HepG2 (cell line): ENCODE results near the gene USP19. TPM values are rescaled to one million over a fixed set of nuclear protein-coding genes. Genes with fewer than 3 reads are reported as not detected.

Source experiments
- AGO1 ChIP-seq: fragments of 200-400 bp; formaldehyde crosslinking; IDR thresholded peaks from 2 replicates; pipeline ENCODE4 v1.6.1; 2017; ENCODE audit warnings: mild to moderate bottlenecking, low read depth, low read length, moderate library complexity; ENCODE audit not compliant: poor library complexity, severe bottlenecking
- JUN ChIP-seq: sonication (generic); formaldehyde crosslinking; IDR thresholded peaks from 2 replicates; pipeline ENCODE4 v1.4.0; 2020; ENCODE audit warnings: mild to moderate bottlenecking, missing genetic modification reagents
- MAZ ChIP-seq, 2 experiments: sonication (generic) in 1 of 2; formaldehyde crosslinking in 1 of 2; IDR thresholded peaks; 2 replicates each; pipeline versions ENCODE4 v1.5.0 to v1.6.1; 2012 to 2020; ENCODE audit warnings: low read depth in 2 of 2, mild to moderate bottlenecking in 2 of 2, borderline replicate concordance in 1 of 2, improper control_type of control experiment in 1 of 2, low read length in 1 of 2, missing genetic modification reagents in 1 of 2, moderate library complexity in 1 of 2
- MIER2 ChIP-seq: IDR thresholded peaks from 2 replicates; pipeline ENCODE4 v1.6.1; 2016; ENCODE audit warnings: missing biosample characterization, missing genetic modification reagents
- REPIN1 ChIP-seq: sonication (generic); formaldehyde crosslinking; IDR thresholded peaks from 2 replicates; pipeline ENCODE4 v1.8.0; 2022; ENCODE audit warnings: missing genetic modification reagents, low read depth, mild to moderate bottlenecking, borderline replicate concordance
- SNAI1 ChIP-seq: sonication (generic); formaldehyde crosslinking; IDR thresholded peaks from 2 replicates; pipeline ENCODE4 v1.5.0; 2020; ENCODE audit warnings: mild to moderate bottlenecking, missing genetic modification reagents, borderline replicate concordance
- THYN1 ChIP-seq: sonication (generic); formaldehyde crosslinking; IDR thresholded peaks from 2 replicates; pipeline ENCODE4 v1.8.1; 2023; ENCODE audit warnings: low read depth, mild to moderate bottlenecking, moderate library complexity, missing genetic modification reagents, borderline replicate concordance
- TMF1 ChIP-seq: sonication (generic); formaldehyde crosslinking; IDR thresholded peaks from 2 replicates; pipeline ENCODE4 v1.8.1; 2022; ENCODE audit warnings: low read depth, missing genetic modification reagents
- ZFP36 ChIP-seq: fragments of 150-350 bp; IDR thresholded peaks from 2 replicates; pipeline ENCODE4 v1.6.1; 2018; ENCODE audit warnings: borderline replicate concordance, low read length, low read depth; ENCODE audit not compliant: partially characterized antibody
- ZFX ChIP-seq: sonication (generic); formaldehyde crosslinking; IDR thresholded peaks from 2 replicates; pipeline ENCODE4 v1.4.0; 2020; ENCODE audit warnings: mild to moderate bottlenecking, low read depth, missing genetic modification reagents, moderate library complexity
- ZNF296 ChIP-seq: sonication (generic); formaldehyde crosslinking; conservative IDR thresholded peaks from 2 replicates; pipeline ENCODE4 v1.5.0; 2020; ENCODE audit warnings: mild to moderate bottlenecking, missing genetic modification reagents
- ZNF343 ChIP-seq: sonication (generic); formaldehyde crosslinking; IDR thresholded peaks from 2 replicates; pipeline ENCODE4 v1.4.0; 2020; ENCODE audit warnings: mild to moderate bottlenecking, missing genetic modification reagents
- ZNF562 ChIP-seq: sonication (generic); formaldehyde crosslinking; IDR thresholded peaks from 2 replicates; pipeline ENCODE4 v1.8.0; 2022; ENCODE audit warnings: missing genetic modification reagents, borderline replicate concordance
- ZNF891 ChIP-seq: sonication (generic); formaldehyde crosslinking; IDR thresholded peaks from 2 replicates; pipeline ENCODE4 v1.5.0; 2020; ENCODE audit warnings: mild to moderate bottlenecking, missing genetic modification reagents
- polyA plus RNA-seq, 8 experiments: library from polyadenylated mRNA; depleted of rRNA in 3 of 8; stranded (reverse) in 7 of 8; unstranded in 1 of 8; fragments of >200 nt; fragmentation: Illumina TruSeq in 4 of 8; extraction: Trizol in 4 of 8; gene quantifications; 2 replicates each; pipeline versions ENCODE4 v1.2.1 to v1.2.3, GENCODE V29; 2011 to 2016; ENCODE audit warnings: low read depth in 4 of 8, missing spikeins in 1 of 8, mixed read lengths in 1 of 8; ENCODE audit not compliant: insufficient read depth in 1 of 8
- total RNA-seq, 5 experiments: library from RNA; depleted of rRNA; stranded (reverse); fragments of >200 nt; fragmentation: Illumina TruSeq; extraction: Trizol; gene quantifications; 2 replicates each; pipeline ENCODE4 v1.2.3, GENCODE V29; 2016; ENCODE audit warnings: low read depth in 1 of 5
- TF ChIP-seq, protein P1 (sequence below): sonication (generic); formaldehyde crosslinking; IDR thresholded peaks from 2 replicates; pipeline ENCODE4 v1.4.0; 2020; ENCODE audit warnings: missing genetic modification reagents
- TF ChIP-seq, protein P2 (sequence below): sonication (generic); formaldehyde crosslinking; IDR thresholded peaks from 2 replicates; pipeline ENCODE4 v1.5.1; 2020; ENCODE audit warnings: mild to moderate bottlenecking, missing genetic modification reagents
- TF ChIP-seq, protein P3 (sequence below): sonication (generic); formaldehyde crosslinking; IDR thresholded peaks from 2 replicates; pipeline ENCODE4 v1.8.0; 2022; ENCODE audit warnings: mild to moderate bottlenecking, missing genetic modification reagents

USP19 gene
- total and polyA plus RNA-seq, 2 of the 13 experiments (the other 11 are each of a cell fraction or from before 2014, with no cell fraction given): 28.3 to 31.7 TPM

DNA sequence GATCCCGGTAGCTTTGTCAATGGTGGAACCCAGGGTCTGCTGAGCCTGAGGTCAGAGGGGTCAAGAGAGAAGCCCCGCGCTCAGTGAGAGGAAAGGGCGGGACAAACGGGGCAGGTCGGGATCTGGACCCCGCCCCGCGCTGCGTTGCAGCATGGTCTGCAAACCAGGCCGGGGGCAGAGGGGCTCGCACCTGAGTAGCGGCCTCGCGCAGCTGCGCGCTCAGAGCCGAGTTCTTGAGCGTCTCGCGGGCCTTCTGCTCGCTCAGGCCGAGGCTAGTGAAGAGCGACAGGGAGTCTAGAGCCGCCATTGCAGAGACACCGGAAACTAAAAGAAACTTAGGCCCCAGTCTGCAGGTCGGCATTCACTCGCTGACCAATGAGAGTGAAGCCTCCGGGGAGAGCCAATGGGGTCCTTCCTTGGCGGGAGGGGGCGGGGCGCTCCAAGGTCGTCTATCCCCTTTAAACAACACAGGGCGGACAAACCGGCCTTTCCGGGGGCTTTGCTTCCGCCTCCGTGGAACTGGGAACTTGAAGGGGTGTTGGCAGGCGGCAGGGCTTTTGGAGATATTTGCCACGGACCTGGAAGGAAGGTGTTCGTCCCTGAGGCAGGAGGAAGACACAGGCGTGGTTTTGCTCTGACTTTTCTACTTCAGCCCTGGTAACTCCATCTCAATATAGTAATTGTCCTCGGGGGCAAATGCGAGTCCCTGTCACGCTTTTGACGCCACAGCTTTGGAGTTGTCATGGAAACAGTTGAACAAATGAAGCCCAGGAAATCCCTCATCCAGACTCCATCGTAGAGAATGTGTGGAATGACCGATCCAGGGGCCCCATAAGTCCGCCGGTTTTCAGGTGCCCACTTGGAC, 16.0 kb downstream of the USP19 start, which contains the start of gene QARS1 (continued):
- TF ChIP-seq, protein P1, sequence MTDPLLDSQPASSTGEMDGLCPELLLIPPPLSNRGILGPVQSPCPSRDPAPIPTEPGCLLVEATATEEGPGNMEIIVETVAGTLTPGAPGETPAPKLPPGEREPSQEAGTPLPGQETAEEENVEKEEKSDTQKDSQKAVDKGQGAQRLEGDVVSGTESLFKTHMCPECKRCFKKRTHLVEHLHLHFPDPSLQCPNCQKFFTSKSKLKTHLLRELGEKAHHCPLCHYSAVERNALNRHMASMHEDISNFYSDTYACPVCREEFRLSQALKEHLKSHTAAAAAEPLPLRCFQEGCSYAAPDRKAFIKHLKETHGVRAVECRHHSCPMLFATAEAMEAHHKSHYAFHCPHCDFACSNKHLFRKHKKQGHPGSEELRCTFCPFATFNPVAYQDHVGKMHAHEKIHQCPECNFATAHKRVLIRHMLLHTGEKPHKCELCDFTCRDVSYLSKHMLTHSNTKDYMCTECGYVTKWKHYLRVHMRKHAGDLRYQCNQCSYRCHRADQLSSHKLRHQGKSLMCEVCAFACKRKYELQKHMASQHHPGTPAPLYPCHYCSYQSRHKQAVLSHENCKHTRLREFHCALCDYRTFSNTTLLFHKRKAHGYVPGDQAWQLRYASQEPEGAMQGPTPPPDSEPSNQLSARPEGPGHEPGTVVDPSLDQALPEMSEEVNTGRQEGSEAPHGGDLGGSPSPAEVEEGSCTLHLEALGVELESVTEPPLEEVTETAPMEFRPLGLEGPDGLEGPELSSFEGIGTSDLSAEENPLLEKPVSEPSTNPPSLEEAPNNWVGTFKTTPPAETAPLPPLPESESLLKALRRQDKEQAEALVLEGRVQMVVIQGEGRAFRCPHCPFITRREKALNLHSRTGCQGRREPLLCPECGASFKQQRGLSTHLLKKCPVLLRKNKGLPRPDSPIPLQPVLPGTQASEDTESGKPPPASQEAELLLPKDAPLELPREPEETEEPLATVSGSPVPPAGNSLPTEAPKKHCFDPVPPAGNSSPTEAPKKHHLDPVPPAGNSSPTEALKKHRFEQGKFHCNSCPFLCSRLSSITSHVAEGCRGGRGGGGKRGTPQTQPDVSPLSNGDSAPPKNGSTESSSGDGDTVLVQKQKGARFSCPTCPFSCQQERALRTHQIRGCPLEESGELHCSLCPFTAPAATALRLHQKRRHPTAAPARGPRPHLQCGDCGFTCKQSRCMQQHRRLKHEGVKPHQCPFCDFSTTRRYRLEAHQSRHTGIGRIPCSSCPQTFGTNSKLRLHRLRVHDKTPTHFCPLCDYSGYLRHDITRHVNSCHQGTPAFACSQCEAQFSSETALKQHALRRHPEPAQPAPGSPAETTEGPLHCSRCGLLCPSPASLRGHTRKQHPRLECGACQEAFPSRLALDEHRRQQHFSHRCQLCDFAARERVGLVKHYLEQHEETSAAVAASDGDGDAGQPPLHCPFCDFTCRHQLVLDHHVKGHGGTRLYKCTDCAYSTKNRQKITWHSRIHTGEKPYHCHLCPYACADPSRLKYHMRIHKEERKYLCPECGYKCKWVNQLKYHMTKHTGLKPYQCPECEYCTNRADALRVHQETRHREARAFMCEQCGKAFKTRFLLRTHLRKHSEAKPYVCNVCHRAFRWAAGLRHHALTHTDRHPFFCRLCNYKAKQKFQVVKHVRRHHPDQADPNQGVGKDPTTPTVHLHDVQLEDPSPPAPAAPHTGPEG: 0 out of 2 replicates have a peak, but pooled peaks have one; percentile 28
- no peak for TF ChIP-seq THYN1 (CRISPR knock-in tag)
- TF ChIP-seq JUN: no peak
- no peak for TF ChIP-seq MAZ (IDR thresholded peaks at IDR 0.05; ENCODE audit: borderline replicate concordance, low read depth, low read length)
- TF ChIP-seq MAZ (CRISPR knock-in tag; IDR thresholded peaks at IDR 0.05; ENCODE audit: low read depth): 0 out of 2 replicates have a peak, but pooled peaks have one; percentile 77
- no peak for TF ChIP-seq ZFP36
- no peak for TF ChIP-seq AGO1
- TF ChIP-seq ZNF296: no peak
- TF ChIP-seq, protein P2, sequence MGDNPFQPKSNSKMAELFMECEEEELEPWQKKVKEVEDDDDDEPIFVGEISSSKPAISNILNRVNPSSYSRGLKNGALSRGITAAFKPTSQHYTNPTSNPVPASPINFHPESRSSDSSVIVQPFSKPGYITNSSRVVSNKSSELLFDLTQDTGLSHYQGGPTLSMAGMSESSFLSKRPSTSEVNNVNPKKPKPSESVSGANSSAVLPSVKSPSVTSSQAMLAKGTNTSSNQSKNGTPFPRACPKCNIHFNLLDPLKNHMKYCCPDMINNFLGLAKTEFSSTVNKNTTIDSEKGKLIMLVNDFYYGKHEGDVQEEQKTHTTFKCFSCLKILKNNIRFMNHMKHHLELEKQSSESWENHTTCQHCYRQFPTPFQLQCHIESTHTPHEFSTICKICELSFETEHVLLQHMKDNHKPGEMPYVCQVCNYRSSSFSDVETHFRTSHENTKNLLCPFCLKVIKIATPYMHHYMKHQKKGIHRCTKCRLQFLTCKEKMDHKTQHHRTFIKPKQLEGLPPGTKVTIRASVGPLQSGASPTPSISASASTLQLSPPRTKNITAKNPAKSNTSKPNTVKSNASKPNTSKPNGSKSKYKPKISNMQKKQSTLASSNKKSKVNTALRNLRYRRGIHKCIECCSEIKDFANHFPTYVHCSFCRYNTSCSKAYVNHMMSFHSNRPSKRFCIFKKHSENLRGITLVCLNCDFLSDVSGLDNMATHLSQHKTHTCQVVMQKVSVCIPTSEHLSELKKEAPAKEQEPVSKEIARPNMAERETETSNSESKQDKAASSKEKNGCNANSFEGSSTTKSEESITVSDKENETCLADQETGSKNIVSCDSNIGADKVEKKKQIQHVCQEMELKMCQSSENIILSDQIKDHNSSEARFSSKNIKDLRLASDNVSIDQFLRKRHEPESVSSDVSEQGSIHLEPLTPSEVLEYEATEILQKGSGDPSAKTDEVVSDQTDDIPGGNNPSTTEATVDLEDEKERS (CRISPR knock-in tag): no peak
- TF ChIP-seq SNAI1: peak; percentile 72; the same call in 1 of the 2 replicates
- peak; percentile 68; the same call in 1 of the 2 replicates for TF ChIP-seq REPIN1 (CRISPR knock-in tag)
- TF ChIP-seq TMF1: no peak
- TF ChIP-seq MIER2: no peak
- TF ChIP-seq ZNF562 (CRISPR knock-in tag): no peak
- TF ChIP-seq ZNF343: peak; percentile 63; the same call in 1 of the 2 replicates
- TF ChIP-seq, protein P3, sequence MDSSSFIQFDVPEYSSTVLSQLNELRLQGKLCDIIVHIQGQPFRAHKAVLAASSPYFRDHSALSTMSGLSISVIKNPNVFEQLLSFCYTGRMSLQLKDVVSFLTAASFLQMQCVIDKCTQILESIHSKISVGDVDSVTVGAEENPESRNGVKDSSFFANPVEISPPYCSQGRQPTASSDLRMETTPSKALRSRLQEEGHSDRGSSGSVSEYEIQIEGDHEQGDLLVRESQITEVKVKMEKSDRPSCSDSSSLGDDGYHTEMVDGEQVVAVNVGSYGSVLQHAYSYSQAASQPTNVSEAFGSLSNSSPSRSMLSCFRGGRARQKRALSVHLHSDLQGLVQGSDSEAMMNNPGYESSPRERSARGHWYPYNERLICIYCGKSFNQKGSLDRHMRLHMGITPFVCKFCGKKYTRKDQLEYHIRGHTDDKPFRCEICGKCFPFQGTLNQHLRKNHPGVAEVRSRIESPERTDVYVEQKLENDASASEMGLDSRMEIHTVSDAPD (CRISPR knock-in tag): no peak
- TF ChIP-seq ZFX (CRISPR knock-in tag): peak; percentile 98
- peak; percentile 79; the same call in 1 of the 2 replicates for TF ChIP-seq ZNF891 (CRISPR knock-in tag)
